CD4-positive, alpha-beta T cell (primary cell): Measurements from ENCODE around the gene NAALADL1. TPM values are rescaled to one million over a fixed set of nuclear protein-coding genes. Genes with fewer than 3 reads are reported as not detected.

Source experiments
- ATAC-seq: fragments of 200-7000 bp; cut with Tn5 transposase; one replicate; pipeline ENCODE4 v1.10.0; 2022; ENCODE audit warnings: mild to moderate bottlenecking; ENCODE audit not compliant: poor library complexity
- CTCF ChIA-PET: fragments of 350-600 bp; sonication (Branson Sonifier 250); formaldehyde crosslinking; loops from one replicate; lab custom pipeline; 2021; ENCODE audit warnings: antibody characterized with exemption, inconsistent platforms; lab: Charles Lee
- POLR2A ChIA-PET: fragments of 350-600 bp; sonication (Branson Sonifier 250); formaldehyde crosslinking; loops from one replicate; lab custom pipeline; 2021; ENCODE audit warnings: antibody characterized with exemption, inconsistent platforms; lab: Charles Lee
- DNase-seq, 14 experiments: peaks; one replicate each; pipeline ENCODE4 v3.0.0-alpha.2; 2013 to 2020; ENCODE audit warnings: mixed read lengths in 2 of 14
- H3K27ac ChIP-seq, 2 donors: one replicate each; pipeline versions ENCODE4 v1.5.1 to v1.7.0; 2013; ENCODE audit warnings: low read length in 2 of 2, low read depth in 1 of 2, mild to moderate bottlenecking in 1 of 2
- H3K27me3 ChIP-seq, 2 experiments: 1 replicate in 1 of 2; 2 replicates in 1 of 2; pipeline versions ENCODE4 v1.6.1 to v1.7.0; 2013; ENCODE audit warnings: low read length in 2 of 2, control low read depth in 1 of 2, mild to moderate bottlenecking in 1 of 2, moderate library complexity in 1 of 2; ENCODE audit not compliant: insufficient read depth in 2 of 2, control insufficient read depth in 1 of 2
- H3K36me3 ChIP-seq: one replicate; pipeline ENCODE4 v1.6.1; 2013; ENCODE audit warnings: low read length, control low read depth; ENCODE audit not compliant: insufficient read depth
- H3K4me1 ChIP-seq: one replicate; pipeline ENCODE4 v1.6.1; 2013; ENCODE audit warnings: low read length, control low read depth; ENCODE audit not compliant: insufficient read depth
- H3K4me3 ChIP-seq: one replicate; pipeline ENCODE4 v1.5.1; 2013; ENCODE audit warnings: mild to moderate bottlenecking, low read length, moderate library complexity
- H3K9me3 ChIP-seq, 2 experiments: 1 replicate in 1 of 2; 2 replicates in 1 of 2; pipeline versions ENCODE4 v1.6.1 to v1.7.0; 2013; ENCODE audit warnings: low read length in 2 of 2, mild to moderate bottlenecking in 2 of 2, control low read depth in 1 of 2, moderate library complexity in 1 of 2; ENCODE audit not compliant: control insufficient read depth in 1 of 2, insufficient read depth in 1 of 2
- H3K27ac Mint-ChIP-seq: one replicate; pipeline ENCODE4 v1.8.0; 2020; ENCODE audit warnings: mixed read lengths
- H3K27me3 Mint-ChIP-seq: one replicate; pipeline ENCODE4 v1.8.0; 2021; ENCODE audit warnings: mixed read lengths
- H3K36me3 Mint-ChIP-seq: one replicate; pipeline ENCODE4 v1.8.0; 2021; ENCODE audit warnings: low read depth, mixed read lengths
- H3K4me1 Mint-ChIP-seq: one replicate; pipeline ENCODE4 v1.8.0; 2021; ENCODE audit warnings: low read depth, mixed read lengths
- H3K4me3 Mint-ChIP-seq: one replicate; pipeline ENCODE4 v1.8.0; 2020; ENCODE audit warnings: mild to moderate bottlenecking, mixed read lengths
- H3K9me3 Mint-ChIP-seq: one replicate; pipeline ENCODE4 v1.8.0; 2020; ENCODE audit warnings: mixed read lengths
- CTCF ChIP-seq: fragments of 200-600 bp; IDR thresholded peaks from one replicate; pipeline ENCODE4 v1.8.0; 2022; ENCODE audit warnings: antibody characterized with exemption, mild to moderate bottlenecking
- intact Hi-C, 2 experiments: fragments of 100-400 bp; cut with DNase I in 1 of 2; cut with micrococcal nuclease in 1 of 2; formaldehyde crosslinking; loops; one replicate each; pipeline versions ENCODE4 v1.15.1 to v1.9.0; 2023 to 2025; cut with DNase I, micrococcal nuclease
- total RNA-seq, 174 experiments: library from RNA in 2 of 174; stranded (reverse) in 2 of 174; gene quantifications; one replicate each; pipeline ENCODE4 v1.2.3 and lab custom pipeline; 2021 to 2026

Gene NAALADL1
- total RNA-seq, 2 experiments from 2014 or later = 7.7 to 9.2 TPM

- no peak overlapping the region for H3K27ac ChIP-seq
- H3K27me3 ChIP-seq = no peaks in the 10 kb centered on the region
- H3K4me3 ChIP-seq = no peak overlapping the region
- H3K4me1 ChIP-seq = peaks cover 18% of the 10 kb centered on the region
- DNase-seq = no peak
- Mint-ChIP-seq H3K9me3 (no peaks in the 10 kb centered on the region), H3K27me3 (no peaks in the 10 kb centered on the region), H3K27ac (no peak overlapping the region), H3K36me3 (peaks cover 67% of the 10 kb centered on the region), H3K4me1 (peaks cover 17% of the 10 kb centered on the region), H3K4me3 (no peak overlapping the region)
- intact Hi-C loops = no loop called here
- no peak for ATAC-seq
- TF ChIP-seq CTCF = no peak
- peaks cover 38% of the 10 kb centered on the region for H3K36me3 ChIP-seq
- CTCF ChIA-PET = interaction anchor here (0.7 to 6.6 kb wide), 3 partner anchors 11 to 278 kb away, joined by 3 to 58 read pairs (median 4); partner anchors contain the start of genes ARL2 and TM7SF2
- no peaks in the 10 kb centered on the region for H3K9me3 ChIP-seq
- POLR2A ChIA-PET = interaction anchor here (1.1 to 1.8 kb wide), 2 partner anchors 17 to 35 kb away, joined by 4 read pairs; partner anchors contain the start of gene ZNHIT2
Measured at GRCh38 chr11:65100674-65101350, 42.5 kb upstream of the NAALADL1 start.

- peaks cover 21% of the 10 kb centered on the region for H3K4me1 Mint-ChIP-seq
- POLR2A ChIA-PET = interaction anchor here (0.6 to 6.9 kb wide), 16 partner anchors 14 to 1248 kb away, joined by 3 to 91 read pairs (median 4); partner anchors contain the start of genes ARL2, BRMS1, CDCA5 and EHD1
Measured at GRCh38 chr11:65096926-65097325, 38.6 kb upstream of the NAALADL1 start.

More at GRCh38 chr11:65096926-65097325, 38.6 kb upstream of the NAALADL1 start:
- peaks cover 18% of the 10 kb centered on the region for H3K36me3 ChIP-seq
- CTCF ChIA-PET = interaction anchor here (0.7 to 6.6 kb wide), 3 partner anchors 15 to 83 kb away, joined by 3 to 58 read pairs (median 4); partner anchors contain the start of genes ARL2, TM7SF2 and ZNHIT2
- intact Hi-C loops = loop anchor here (1.0 kb wide), 5 partner anchors 13 to 37 kb away; partner anchors contain the start of genes CDCA5 (in 2 of the 2), ZFPL1 (in 2 of the 2), ZNHIT2 (in 2 of the 2) and FAU (in 1 of the 2)
- DNase-seq (no peak), ATAC-seq (no peak)
- Mint-ChIP-seq H3K27ac (peak overlapping the region; percentile 98), H3K4me3 (peak overlapping the region; percentile 96), H3K9me3 (no peaks in the 10 kb centered on the region), H3K36me3 (peaks cover 35% of the 10 kb centered on the region), H3K27me3 (no peaks in the 10 kb centered on the region)
- no peak for TF ChIP-seq CTCF
- H3K9me3 ChIP-seq = no peaks in the 10 kb centered on the region
- H3K27ac ChIP-seq = peak overlapping the region; percentile 78 to 85
- peak overlapping the region; percentile 79 for H3K4me3 ChIP-seq
- H3K27me3 ChIP-seq = no peaks in the 10 kb centered on the region
- peaks cover 23% of the 10 kb centered on the region for H3K4me1 ChIP-seq
